Amniotic stem cell (primary cell): ENCODE data around the gene SPAM1.
"Not testable (repeated sequence)": the region's sequence is repeated elsewhere in the genome, so short reads cannot be mapped to it uniquely, and the experiment has no call there.

Experiments used
- DNase-seq: peaks from one replicate; lab custom pipeline; 2025; lab: John Stamatoyannopoulos, UW

SPAM1 gene

GRCh38 chr7:123948136-123948535 lies 23.1 kb downstream of the SPAM1 start:
- no peak for DNase-seq

GRCh38 chr7:123958186-123958703 lies 33.2 kb downstream of the SPAM1 start:
- DNase-seq: no peak

GRCh38 chr7:123961771-123962170 lies 36.7 kb downstream of the SPAM1 start:
- no peak for DNase-seq

GRCh38 chr7:123966936-123967335 lies 41.9 kb downstream of the SPAM1 start:
- no peak for DNase-seq

- no peak for DNase-seq
These were observed 47.0 kb downstream of the SPAM1 start for GRCh38 chr7:123972045-123972444.

- no peak for DNase-seq
These were observed 47.8 kb downstream of the SPAM1 start for GRCh38 chr7:123972831-123973230.

- DNase-seq: no peak
These were observed 49.4 kb downstream of the SPAM1 start for GRCh38 chr7:123974326-123974908.

GRCh38 chr7:123975084-123975483 lies 50.0 kb downstream of the SPAM1 start:
- no peak for DNase-seq

GRCh38 chr7:123977081-123977480 lies 52.0 kb downstream of the SPAM1 start:
- no peak for DNase-seq

- DNase-seq: no peak
These were observed 54.8 kb downstream of the SPAM1 start for GRCh38 chr7:123979876-123980275.

- no peak for DNase-seq
These were observed 62.4 kb downstream of the SPAM1 start for GRCh38 chr7:123987445-123987844.

GRCh38 chr7:123992913-123993518 lies 68.0 kb downstream of the SPAM1 start:
- DNase-seq: no peak

- DNase-seq: no peak
These were observed 69.0 kb downstream of the SPAM1 start for GRCh38 chr7:123993996-123994395.

- no peak for DNase-seq
These were observed 69.4 kb downstream of the SPAM1 start for GRCh38 chr7:123994449-123994848.

GRCh38 chr7:123995617-123996326 lies 70.7 kb downstream of the SPAM1 start:
- DNase-seq: no peak

- no peak for DNase-seq
These were observed 71.2 kb downstream of the SPAM1 start for GRCh38 chr7:123996327-123996625.

GRCh38 chr7:123998921-123999320 lies 73.9 kb downstream of the SPAM1 start:
- DNase-seq: no peak

- DNase-seq: no peak
These were observed 74.7 kb downstream of the SPAM1 start for GRCh38 chr7:123999703-124000102.

- not testable (repeated sequence) for DNase-seq
These were observed 83.3 kb downstream of the SPAM1 start for GRCh38 chr7:124008296-124008695.

GRCh38 chr7:124009321-124009720 lies 84.3 kb downstream of the SPAM1 start:
- DNase-seq: no peak
